ENCODE data around the gene GAREM1.

GRCh38 chr18:32300914-32301313 is 169.8 kb downstream of the GAREM1 start:
- TF ChIP-seq, protein P1, sequence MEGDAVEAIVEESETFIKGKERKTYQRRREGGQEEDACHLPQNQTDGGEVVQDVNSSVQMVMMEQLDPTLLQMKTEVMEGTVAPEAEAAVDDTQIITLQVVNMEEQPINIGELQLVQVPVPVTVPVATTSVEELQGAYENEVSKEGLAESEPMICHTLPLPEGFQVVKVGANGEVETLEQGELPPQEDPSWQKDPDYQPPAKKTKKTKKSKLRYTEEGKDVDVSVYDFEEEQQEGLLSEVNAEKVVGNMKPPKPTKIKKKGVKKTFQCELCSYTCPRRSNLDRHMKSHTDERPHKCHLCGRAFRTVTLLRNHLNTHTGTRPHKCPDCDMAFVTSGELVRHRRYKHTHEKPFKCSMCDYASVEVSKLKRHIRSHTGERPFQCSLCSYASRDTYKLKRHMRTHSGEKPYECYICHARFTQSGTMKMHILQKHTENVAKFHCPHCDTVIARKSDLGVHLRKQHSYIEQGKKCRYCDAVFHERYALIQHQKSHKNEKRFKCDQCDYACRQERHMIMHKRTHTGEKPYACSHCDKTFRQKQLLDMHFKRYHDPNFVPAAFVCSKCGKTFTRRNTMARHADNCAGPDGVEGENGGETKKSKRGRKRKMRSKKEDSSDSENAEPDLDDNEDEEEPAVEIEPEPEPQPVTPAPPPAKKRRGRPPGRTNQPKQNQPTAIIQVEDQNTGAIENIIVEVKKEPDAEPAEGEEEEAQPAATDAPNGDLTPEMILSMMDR (IDR thresholded peaks at IDR 0.05): no peak
- no peak for TF ChIP-seq POLR2A (IDR thresholded peaks at IDR 0.05)
